Stimulated activated CD8-positive, alpha-beta memory T cell treated with anti-CD3 and anti-CD28 coated beads, Interleukin-7, amount 100 ng/mL, for 48 hours (primary cell): ENCODE results near the gene KCNT1.

Source experiments
- DNase-seq, 2 donors: peaks; one replicate each; pipeline ENCODE4 v3.0.0-alpha.2; 2020; ENCODE audit warnings: low read depth in 1 of 2; ENCODE audit errors: extremely low read depth in 1 of 2

The KCNT1 gene

DNA sequence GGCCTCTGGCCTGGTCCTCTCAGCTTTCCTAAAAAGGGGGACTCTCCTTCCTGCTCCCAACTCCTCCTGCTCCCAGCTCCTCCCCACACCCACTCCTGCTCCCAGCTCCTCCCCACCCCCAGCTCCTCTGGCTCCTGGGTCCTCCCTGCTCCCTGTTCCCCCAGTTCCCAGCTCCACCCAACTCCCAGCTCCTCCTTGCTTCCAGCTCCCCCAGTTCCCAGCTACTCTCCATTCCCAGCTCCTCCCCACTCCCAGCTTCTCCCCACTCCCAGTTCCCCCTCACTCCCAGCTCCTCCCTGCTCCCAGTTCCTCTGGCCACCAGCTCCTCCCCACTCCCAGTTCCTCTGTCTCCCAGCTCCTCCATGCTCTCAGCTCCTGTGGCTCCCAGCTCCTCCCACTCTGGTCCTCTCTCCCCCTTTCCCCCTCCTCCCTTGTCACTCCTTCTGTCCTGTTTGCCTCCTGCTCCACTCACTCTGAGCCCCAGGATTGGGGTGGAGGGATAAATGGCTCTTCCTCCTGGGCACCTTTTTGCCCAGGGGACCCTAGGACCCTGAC is 75.7 kb downstream of the KCNT1 start:
- no peak for DNase-seq

GRCh38 chr9:135778421-135778820 is 76.4 kb downstream of the KCNT1 start:
- no peak for DNase-seq

- DNase-seq, result no peak
Measured at GRCh38 chr9:135779571-135779970, 77.6 kb downstream of the KCNT1 start.

- DNase-seq, result no peak
Measured at GRCh38 chr9:135780086-135780485, 78.1 kb downstream of the KCNT1 start.

- no peak for DNase-seq
Measured at GRCh38 chr9:135780626-135781025, 78.6 kb downstream of the KCNT1 start.

DNA sequence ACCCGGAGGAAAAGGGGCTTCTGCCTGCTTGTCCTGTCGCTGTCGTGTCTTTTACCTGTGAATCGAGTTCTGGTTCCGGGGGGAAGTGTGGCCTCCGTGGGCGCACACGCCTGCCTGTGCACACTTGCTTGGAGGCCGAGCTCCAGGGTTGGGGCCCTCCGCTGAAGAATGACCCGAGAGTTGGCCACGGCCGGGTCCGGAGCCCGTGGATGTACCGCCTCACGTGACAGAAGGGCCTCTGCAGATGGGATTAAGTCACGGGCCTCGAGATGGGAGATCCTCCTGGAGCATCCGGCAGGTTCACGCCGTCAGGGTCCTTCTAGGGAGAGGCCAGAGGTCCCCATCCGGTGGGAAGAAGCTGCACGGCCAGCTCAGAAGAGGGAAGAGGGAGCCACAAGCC is 81.0 kb downstream of the KCNT1 start:
- DNase-seq, result no peak

DNA sequence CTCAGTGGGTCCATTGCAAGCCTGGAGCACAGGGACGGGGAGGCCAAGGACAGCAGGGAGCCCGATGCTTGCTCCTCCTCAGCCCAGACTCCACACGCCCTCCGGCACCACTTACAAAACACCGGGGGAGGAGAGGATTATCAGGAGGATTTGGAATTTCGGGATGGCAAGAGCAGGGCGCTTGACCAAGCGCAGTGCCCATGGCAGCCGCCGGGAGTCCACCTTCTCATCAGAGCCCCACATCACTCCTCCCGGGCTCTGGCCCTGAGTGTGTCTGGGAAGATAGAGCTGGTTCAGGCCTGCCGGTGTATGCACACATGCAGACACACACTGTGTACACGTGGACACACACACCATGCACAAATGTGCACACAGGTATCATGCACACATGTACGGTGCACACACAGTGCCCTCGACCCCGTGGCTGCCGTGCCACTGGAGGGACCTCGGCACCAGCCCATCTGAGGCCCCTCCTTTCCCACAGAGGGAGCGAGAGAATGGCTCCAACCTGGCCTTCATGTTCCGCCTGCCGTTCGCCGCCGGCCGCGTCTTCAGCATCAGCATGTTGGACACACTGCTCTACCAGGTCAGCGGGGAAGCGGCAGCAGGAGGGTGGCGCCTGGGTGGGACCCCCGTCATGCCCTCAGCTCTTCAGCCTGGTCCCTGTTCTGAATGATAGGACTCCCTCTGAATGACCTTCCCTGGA is 81.7 kb downstream of the KCNT1 start:
- no peak for DNase-seq

DNA sequence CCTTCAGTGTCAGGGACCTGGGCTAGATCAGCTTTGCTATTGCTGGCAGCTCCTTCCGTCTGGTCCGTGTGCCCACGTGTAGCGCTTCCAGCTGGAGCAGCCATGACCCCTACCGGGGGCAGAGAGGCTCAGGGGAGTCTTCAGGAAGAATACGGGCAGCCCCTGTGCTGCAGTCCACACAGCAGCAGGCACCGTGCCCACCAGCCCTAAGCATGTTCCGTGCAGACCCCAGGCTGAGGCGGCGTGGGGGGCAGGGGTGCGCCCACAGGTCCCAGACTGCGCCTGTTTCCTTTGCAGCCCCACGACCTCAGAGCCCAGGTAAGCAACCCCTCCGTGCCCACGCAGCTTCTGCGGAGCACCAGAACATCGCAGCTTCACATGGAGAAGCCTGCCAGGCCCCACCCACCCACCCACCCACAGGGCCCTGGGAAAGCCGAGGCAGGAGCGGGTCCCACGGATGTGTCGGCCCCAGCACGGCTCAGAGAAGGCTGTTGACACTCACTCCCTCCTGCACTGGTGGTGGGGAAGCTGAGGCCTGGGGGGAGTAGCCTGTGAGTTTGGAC is 83.1 kb downstream of the KCNT1 start:
- no peak for DNase-seq

DNA sequence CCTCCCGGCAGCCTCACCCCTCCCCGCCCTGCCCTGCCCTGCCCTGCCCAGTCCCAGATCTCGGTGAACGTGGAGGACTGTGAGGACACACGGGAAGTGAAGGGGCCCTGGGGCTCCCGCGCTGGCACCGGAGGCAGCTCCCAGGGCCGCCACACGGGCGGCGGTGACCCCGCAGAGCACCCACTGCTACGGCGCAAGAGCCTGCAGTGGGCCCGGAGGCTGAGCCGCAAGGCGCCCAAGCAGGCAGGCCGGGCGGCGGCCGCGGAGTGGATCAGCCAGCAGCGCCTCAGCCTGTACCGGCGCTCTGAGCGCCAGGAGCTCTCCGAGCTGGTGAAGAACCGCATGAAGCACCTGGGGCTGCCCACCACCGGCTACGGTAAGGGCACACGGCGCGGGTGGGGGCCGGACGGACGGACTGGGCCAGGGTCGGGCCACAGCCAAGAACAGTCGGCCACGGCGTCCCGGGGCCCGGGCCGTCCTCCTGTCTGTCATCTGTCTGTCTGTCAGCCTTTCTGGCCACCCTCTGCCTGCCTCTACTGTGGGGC is 84.2 kb downstream of the KCNT1 start:
- DNase-seq, result no peak

- no peak for DNase-seq
Measured at GRCh38 chr9:135787317-135787716, 85.3 kb downstream of the KCNT1 start.

DNA sequence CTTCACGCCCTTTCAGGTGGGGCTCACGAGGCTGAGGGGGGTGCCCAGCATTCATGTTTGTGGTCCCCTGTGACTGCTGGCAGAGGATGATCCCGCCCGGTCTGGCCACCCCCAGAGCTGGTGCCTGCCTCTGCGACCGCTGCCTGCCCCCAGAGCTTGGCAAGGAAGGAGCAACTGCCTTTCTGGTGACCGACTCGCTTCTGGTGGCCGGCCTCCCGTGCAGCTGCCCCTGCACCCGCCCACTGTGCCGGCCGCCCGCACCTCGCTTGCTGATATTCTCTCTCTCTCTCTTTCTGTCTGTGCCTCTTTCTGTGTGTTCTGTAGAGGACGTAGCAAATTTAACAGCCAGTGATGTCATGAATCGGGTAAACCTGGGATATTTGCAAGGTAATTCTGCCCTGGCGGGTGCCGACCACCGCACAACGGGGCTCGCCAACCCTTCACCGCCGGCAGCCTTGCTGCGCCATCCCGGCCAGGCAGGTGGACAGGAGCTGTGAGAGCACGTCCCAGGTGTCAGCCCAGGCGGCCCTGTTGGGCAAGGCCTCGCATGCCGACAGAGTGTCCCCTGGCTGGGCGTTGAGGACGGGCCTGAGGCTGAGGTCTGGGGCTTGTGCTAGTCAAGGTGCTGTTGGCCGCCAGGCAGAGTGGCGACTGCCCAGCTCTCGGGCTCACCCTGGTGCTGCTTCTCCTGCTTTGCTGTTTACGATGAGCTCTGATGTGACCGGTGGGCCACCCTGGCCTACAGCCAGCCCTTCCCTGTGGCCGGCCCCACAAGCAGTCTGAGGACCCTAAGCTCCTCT is 86.0 kb downstream of the KCNT1 start:
- DNase-seq, result no peak

- no peak for DNase-seq
Measured at GRCh38 chr9:135788576-135789300, 86.8 kb downstream of the KCNT1 start.

DNA sequence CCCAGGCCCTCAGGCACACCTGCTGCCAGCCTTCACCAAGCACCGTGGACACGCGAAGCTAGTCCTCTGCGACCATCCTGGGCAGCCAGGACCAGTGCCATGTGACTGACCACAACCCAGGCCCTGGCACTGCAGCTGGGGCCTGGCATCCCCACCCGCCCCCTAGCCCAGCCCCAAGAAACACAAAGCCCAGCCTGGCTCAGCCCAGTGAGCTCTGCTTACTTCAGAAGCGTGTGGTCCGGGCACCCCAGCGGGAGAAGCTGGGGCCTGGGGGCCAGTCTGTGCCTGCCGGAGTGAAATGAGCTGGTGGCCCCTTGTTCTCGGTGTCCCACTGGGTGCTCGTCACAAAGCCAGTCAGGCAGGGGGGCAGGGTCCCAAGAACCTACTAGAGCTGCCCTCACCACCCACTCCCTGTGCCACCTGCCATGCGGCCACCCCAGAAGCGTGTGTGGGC is 87.9 kb downstream of the KCNT1 start:
- DNase-seq, result no peak

DNA sequence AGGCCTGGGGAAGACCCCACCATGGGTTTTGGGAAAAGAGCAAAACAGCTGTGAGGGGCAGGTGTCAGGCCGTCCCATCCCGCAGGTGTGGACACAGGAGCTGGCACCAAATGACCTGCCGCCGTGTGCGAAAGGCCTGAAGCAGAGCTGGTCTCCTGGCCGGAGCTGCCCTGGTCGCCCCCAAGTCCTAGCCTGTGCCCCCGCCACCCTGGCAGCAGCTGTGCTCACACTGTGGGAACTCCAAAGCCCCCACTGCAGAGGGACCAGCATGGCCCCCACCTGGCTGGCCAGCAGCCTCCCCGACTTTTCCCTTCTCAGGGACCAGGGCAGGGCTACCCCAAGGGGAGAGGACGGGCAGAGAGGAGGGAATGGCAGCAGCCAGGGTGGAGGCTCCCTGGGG is 88.4 kb downstream of the KCNT1 start:
- no peak for DNase-seq

GRCh38 chr9:135790850-135791249 is 88.9 kb downstream of the KCNT1 start:
- no peak for DNase-seq

DNA sequence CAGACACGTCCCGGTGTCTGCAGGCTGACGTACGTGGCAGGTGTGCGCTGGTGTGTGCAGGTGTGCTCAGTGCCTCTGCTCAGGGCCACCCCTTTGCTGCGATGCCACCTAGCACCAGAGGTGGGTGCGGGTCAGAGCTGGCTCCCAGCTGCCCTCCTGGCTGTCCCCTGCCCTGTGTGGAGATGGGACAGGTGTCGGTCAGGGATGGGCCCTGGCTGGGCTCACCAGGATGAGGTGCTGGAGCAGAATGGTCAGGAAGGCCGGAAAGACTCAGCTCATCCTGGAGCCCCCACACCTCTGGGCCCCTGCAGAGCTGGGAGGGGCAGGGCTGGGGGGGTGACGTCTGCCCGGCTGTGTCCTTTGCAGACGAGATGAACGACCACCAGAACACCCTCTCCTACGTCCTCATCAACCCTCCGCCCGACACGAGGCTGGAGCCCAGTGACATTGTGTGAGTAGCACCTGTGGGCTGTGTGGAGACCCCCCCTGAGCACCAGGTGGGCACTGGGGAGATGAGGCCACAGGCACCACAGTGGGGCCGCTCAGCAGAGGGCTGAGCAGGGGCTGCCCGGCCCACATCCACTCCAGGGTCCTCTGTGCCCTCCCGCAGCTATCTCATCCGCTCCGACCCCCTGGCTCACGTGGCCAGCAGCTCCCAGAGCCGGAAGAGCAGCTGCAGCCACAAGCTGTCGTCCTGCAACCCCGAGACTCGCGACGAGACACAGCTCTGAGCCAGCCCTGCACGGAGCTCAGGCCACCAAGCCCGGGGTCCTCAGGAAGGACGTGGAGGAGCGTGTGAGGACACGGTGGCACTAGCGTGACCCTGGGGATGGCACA is 89.7 kb downstream of the KCNT1 start:
- DNase-seq, result no peak

- DNase-seq, result no peak
Measured at GRCh38 chr9:135792268-135793128, 90.5 kb downstream of the KCNT1 start.

DNA sequence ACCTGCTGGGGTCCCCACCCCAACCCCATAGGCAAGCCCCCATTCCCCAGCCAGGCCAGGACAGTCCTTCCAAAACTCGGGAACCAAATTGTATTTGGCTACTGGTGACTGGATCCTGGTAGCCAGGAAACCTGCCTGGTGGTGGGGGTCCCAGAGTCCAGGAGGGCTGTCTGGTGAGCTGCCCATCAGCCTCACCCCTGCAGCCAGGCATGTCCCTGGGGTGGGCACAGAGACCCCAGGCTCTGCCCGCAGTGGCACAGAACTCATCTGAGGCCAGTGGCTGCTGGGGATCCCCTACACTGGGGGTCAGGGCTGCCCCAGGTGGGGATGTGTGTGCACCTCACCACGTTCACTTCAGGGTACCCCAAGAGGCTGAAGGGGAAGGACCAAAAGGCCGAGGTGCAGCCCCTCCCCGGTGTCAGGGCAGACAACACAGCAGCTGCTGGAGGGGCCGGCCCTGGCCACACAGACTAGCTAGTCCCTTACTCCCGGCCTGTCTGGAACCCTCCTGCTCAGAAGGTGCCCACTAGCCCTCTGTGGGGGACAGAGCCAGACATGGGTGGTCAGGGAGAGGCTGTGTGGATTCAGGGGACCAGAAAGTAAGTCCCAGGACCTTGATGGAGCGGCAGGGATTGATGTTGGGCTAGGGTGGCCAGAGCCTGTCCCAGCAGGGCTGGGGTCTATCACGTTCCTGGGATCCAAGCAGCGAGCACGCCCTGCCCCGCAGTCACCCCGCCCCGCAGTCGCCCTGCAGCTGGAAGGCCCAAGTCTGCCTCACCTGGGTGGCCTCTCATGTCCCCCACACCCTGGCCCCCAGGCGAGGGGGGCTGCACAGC is 91.5 kb downstream of the KCNT1 start:
- no peak for DNase-seq
